K562 (cell line): Measurements from ENCODE around the gene MTMR6. TPM values are rescaled to one million over a fixed set of nuclear protein-coding genes. Genes with fewer than 3 reads are reported as not detected.

ENCODE experiments used
- ATAC-seq: fragments of 200-7000 bp; cut with Tn5 transposase; 3 replicates; pipeline ENCODE4 v1.9.1; 2020; ENCODE audit warnings: moderate library complexity
- BruUV-seq: library from RNA; stranded (reverse); fragments of 400-500 nt; replicated peaks from 2 replicates; lab custom pipeline; 2021; lab: Mats Ljungman, UMichigan
- CTCF ChIA-PET: fragments of 300-600 bp; formaldehyde crosslinking; extraction: SDS; loops from one replicate; lab custom pipeline; 2021; ENCODE audit warnings: low intra/inter-chr PET ratio; lab: Yijun Ruan, JAX
- POLR2A ChIA-PET: fragments of 300-600, 350-650 bp; sonication (Branson Sonifier 250); formaldehyde crosslinking; extraction: SDS; loops from one replicate; lab custom pipeline; 2021; ENCODE audit warnings: antibody characterized with exemption, inconsistent platforms; lab: Yijun Ruan, JAX
- DNase-seq, 4 experiments: peaks; one replicate each; pipeline versions ENCODE4 v3.0.0 to v3.0.0-alpha.2; 2011 to 2018; ENCODE audit warnings: low spot score in 3 of 4, mixed read lengths in 3 of 4; ENCODE audit errors: extremely low read depth in 1 of 4
- FAIRE-seq: peaks from 2 replicates; lab custom pipeline; 2011; peaks lifted over from hg19 to GRCh38; lab: Jason Lieb, UNC
- H2AFZ ChIP-seq: 2 replicates; pipeline ENCODE4 v1.6.0; 2011; ENCODE audit warnings: low read depth, low read length, control low read depth, inconsistent platforms
- H3K27ac ChIP-seq: fragments of 200-600 bp; 3 replicates; pipeline ENCODE4 v1.8.0; 2011; ENCODE audit warnings: low read depth, mild to moderate bottlenecking, control low read depth, inconsistent platforms, low read length, moderate library complexity, mixed read lengths; ENCODE audit errors: extremely low read depth
- H3K27me3 ChIP-seq, 2 experiments: fragments of 300-600 bp in 1 of 2; 2 replicates in 1 of 2; 3 replicates in 1 of 2; pipeline versions ENCODE4 v1.6.0 to v1.8.0; 2011; ENCODE audit warnings: inconsistent platforms in 2 of 2, low read length in 2 of 2, mild to moderate bottlenecking in 1 of 2, mixed read lengths in 1 of 2, moderate library complexity in 1 of 2; ENCODE audit not compliant: control insufficient read depth in 2 of 2, insufficient read depth in 2 of 2
- H3K36me3 ChIP-seq: fragments of 300-600 bp; 3 replicates; pipeline ENCODE4 v1.8.0; 2011; ENCODE audit warnings: mild to moderate bottlenecking, low read length, inconsistent platforms; ENCODE audit not compliant: control insufficient read depth, insufficient read depth
- H3K4me1 ChIP-seq, 2 experiments: fragments of 200-600 bp in 1 of 2; replicated peaks in 1 of 2; 2 replicates in 1 of 2; 3 replicates in 1 of 2; pipeline versions ENCODE4 v1.5.1 to v1.8.0; 2011; ENCODE audit warnings: inconsistent platforms in 2 of 2, low read length in 2 of 2, mild to moderate bottlenecking in 1 of 2, mixed read lengths in 1 of 2, moderate library complexity in 1 of 2; ENCODE audit not compliant: control insufficient read depth in 2 of 2, insufficient read depth in 2 of 2
- H3K4me2 ChIP-seq: 2 replicates; pipeline ENCODE4 v1.6.1; 2011; ENCODE audit warnings: low read length, control low read depth, inconsistent platforms, mixed read lengths; ENCODE audit not compliant: insufficient read depth
- H3K4me3 ChIP-seq: fragments of 200-600 bp; sonication (generic), shearing (Covaris generic); 2 replicates; pipeline ENCODE4 v1.5.1; 2016; ENCODE audit warnings: control low read depth, inconsistent platforms
- H3K79me2 ChIP-seq: fragments of 200-600 bp; 3 replicates; pipeline ENCODE4 v1.8.0; 2011; ENCODE audit warnings: low read length, inconsistent platforms; ENCODE audit not compliant: control insufficient read depth, insufficient read depth
- H3K9ac ChIP-seq, 2 experiments: 2 replicates each; pipeline versions ENCODE4 v1.6.0 to v1.6.1; 2011; ENCODE audit warnings: low read depth in 2 of 2, low read length in 2 of 2, control low read depth in 1 of 2, inconsistent platforms in 1 of 2, mild to moderate bottlenecking in 1 of 2, mixed read lengths in 1 of 2; ENCODE audit not compliant: insufficient read depth in 1 of 2
- H3K9me1 ChIP-seq: one replicate; pipeline ENCODE4 v1.6.0; 2011; ENCODE audit warnings: inconsistent platforms, mild to moderate bottlenecking, low read length, moderate library complexity; ENCODE audit not compliant: control insufficient read depth, insufficient read depth
- H3K9me3 ChIP-seq: replicated peaks from 2 replicates; pipeline ENCODE4 v1.5.1; 2011; ENCODE audit warnings: low read depth, low read length, inconsistent platforms; ENCODE audit not compliant: control insufficient read depth, insufficient read depth
- H4K20me1 ChIP-seq: replicated peaks from 2 replicates; pipeline ENCODE4 v1.6.1; 2011; ENCODE audit warnings: low read length, inconsistent platforms, mixed read lengths; ENCODE audit not compliant: control insufficient read depth, insufficient read depth
- BHLHE40 ChIP-seq: IDR thresholded peaks from 2 replicates; pipeline ENCODE4 v1.6.1; 2011; ENCODE audit warnings: low read length, improper control_type of control experiment
- CTCFL ChIP-seq: IDR thresholded peaks from 2 replicates; pipeline ENCODE4 v1.6.1; 2011; ENCODE audit warnings: borderline replicate concordance, low read depth, mild to moderate bottlenecking, moderate library complexity, low read length; ENCODE audit not compliant: insufficient read depth, poor library complexity, severe bottlenecking
- ETV1 ChIP-seq: fragments of 450-650 bp; conservative IDR thresholded peaks from 2 replicates; pipeline ENCODE4 v1.6.1; 2016; ENCODE audit warnings: missing genetic modification characterization, control low read depth, low read depth, missing compliant biosample characterization
- GABPB2 ChIP-seq: fragments of 250-450 bp; sonication (Bioruptor Pico); conservative IDR thresholded peaks from 2 replicates; pipeline ENCODE4 v1.5.1; 2021; ENCODE audit warnings: mild to moderate bottlenecking
- GATA2 ChIP-seq: sonication (generic); formaldehyde crosslinking; IDR thresholded peaks from 2 replicates; pipeline ENCODE4 v1.4.0; 2020; ENCODE audit warnings: mild to moderate bottlenecking, missing genetic modification reagents
- HNRNPH1 ChIP-seq: fragments of 200-400 bp; formaldehyde crosslinking; optimal IDR thresholded peaks from 2 replicates; pipeline ENCODE3; 2017; ENCODE audit warnings: low read depth, mild to moderate bottlenecking, low read length, moderate library complexity
- NFE2L1 ChIP-seq: fragments of 450-650 bp; IDR thresholded peaks from 2 replicates; pipeline ENCODE4 v1.6.1; 2016; ENCODE audit warnings: missing genetic modification characterization, low read depth, mild to moderate bottlenecking, missing compliant biosample characterization, moderate library complexity, borderline replicate concordance
- TAF9B ChIP-seq: fragments of 450-650 bp; IDR thresholded peaks from 2 replicates; pipeline ENCODE4 v1.6.1; 2018; ENCODE audit warnings: mild to moderate bottlenecking; ENCODE audit not compliant: partially characterized antibody
- THAP12 ChIP-seq: fragments of 250-450 bp; sonication (Bioruptor Pico); IDR thresholded peaks from 2 replicates; pipeline ENCODE4 v1.9.0; 2021; ENCODE audit warnings: mild to moderate bottlenecking, inconsistent platforms
- ZBTB11 ChIP-seq, 3 experiments: fragments of 200-800 bp in 1 of 3; fragments of 250-450 bp in 1 of 3; fragments of 450-650 bp in 1 of 3; sonication (Bioruptor Pico) in 1 of 3; sonication (Bioruptor generic) in 1 of 3; formaldehyde crosslinking in 1 of 3; IDR thresholded peaks; 2 replicates each; pipeline versions ENCODE4 v1.6.1 to v1.8.0; 2016 to 2022; ENCODE audit warnings: mild to moderate bottlenecking in 2 of 3, missing genetic modification characterization in 2 of 3, missing compliant biosample characterization in 1 of 3, moderate library complexity in 1 of 3
- ZBTB8A ChIP-seq: fragments of 450-650 bp; IDR thresholded peaks from 2 replicates; pipeline ENCODE4 v1.6.1; 2018; ENCODE audit warnings: mild to moderate bottlenecking, moderate library complexity; ENCODE audit not compliant: partially characterized antibody
- WGBS: fragments of 100-300 bp; shearing (Covaris generic); methylation state at CpG from one replicate; pipeline ENCODE4 v1.1.6; 2016; ENCODE audit warnings: low coverage, mixed read lengths; ENCODE audit not compliant: insufficient coverage; ENCODE audit errors: missing lambda C conversion rate; 5-methylcytosine and 5-hydroxymethylcytosine counted together
- in situ Hi-C: fragments of 300-500 bp; cut with MboI; formaldehyde crosslinking; loops from 4 replicates; pipeline ENCODE4 v1.15.0; 2018; ENCODE audit warnings: inconsistent platforms, mixed read lengths
- intact Hi-C: fragments of 100-400 bp; cut with micrococcal nuclease; formaldehyde crosslinking; loops from 2 replicates; pipeline ENCODE4 v1.14.2; 2022
- polyA plus RNA-seq, 8 experiments: library from polyadenylated mRNA; depleted of rRNA in 4 of 8; stranded (reverse) in 5 of 8; unstranded in 3 of 8; fragments of >200 nt; fragmentation: Nextera tagmentation in 2 of 8; fragmentation: Illumina TruSeq in 1 of 8; extraction: Ambion mirVana in 2 of 8; extraction: Trizol in 1 of 8; gene quantifications; 2 replicates each; pipeline versions ENCODE4 v1.2.1 to v1.2.3, GENCODE V29; 2011 to 2014; ENCODE audit warnings: inconsistent platforms in 1 of 8, missing spikeins in 1 of 8
- total RNA-seq, 7 experiments: library from RNA; depleted of rRNA in 6 of 7; stranded (reverse); fragments of >200 nt in 6 of 7; fragmentation: Illumina TruSeq in 2 of 7; extraction: Trizol in 2 of 7; gene quantifications; 2 replicates each; pipeline versions ENCODE4 v1.2.1 to v1.2.3, GENCODE V29; 2011 to 2021; ENCODE audit warnings: low replicate concordance in 1 of 7
- TF ChIP-seq, protein P1 (sequence below): sonication (generic); formaldehyde crosslinking; IDR thresholded peaks from 2 replicates; pipeline ENCODE4 v1.8.1; 2023; ENCODE audit warnings: mild to moderate bottlenecking, missing genetic modification reagents

Gene MTMR6
- total and polyA plus RNA-seq, 9 of the 15 experiments (the other 6 are each of a cell fraction or from before 2014, with no cell fraction given): 3.9 to 10.8 (median 7.7) TPM

DNA sequence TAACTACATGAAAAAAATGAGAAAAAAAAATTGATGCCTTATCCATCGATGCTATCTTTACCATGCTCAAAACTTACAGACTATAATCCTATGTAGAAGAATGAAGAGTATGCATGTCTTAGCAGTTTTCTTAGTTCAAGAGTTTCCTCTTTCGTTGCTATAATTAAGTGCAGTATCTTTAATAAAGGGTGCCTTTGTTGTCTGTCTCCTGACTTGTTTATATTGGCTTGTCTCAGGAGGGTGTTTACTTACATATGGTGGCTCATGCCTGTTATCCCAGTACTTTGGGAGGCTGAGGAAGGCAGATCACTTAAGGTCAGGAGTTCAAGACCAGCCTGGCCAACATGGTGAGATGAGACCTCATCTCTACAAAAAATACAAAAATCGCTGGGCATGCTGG, 44.3 kb downstream of the MTMR6 start:
- H3K4me3 ChIP-seq: no peak overlapping the region
- intact Hi-C loops (no loop called here), in situ Hi-C loops (no loop called here)
- BruUV-seq: no TSS peak
- ChIA-PET POLR2A (no interaction called here), CTCF (no interaction called here)
- no peaks in the 10 kb centered on the region for H3K9me1 ChIP-seq
- H4K20me1 ChIP-seq: no peaks in the 10 kb centered on the region
- no peak overlapping the region for H2AFZ ChIP-seq
- H3K4me1 ChIP-seq: no peaks in the 10 kb centered on the region
- H3K9ac ChIP-seq: no peak overlapping the region
- no peaks in the 10 kb centered on the region for H3K9me3 ChIP-seq
- no peak overlapping the region for H3K27ac ChIP-seq
- FAIRE-seq: no peak
- H3K27me3 ChIP-seq: no peaks in the 10 kb centered on the region; a peak in 1 of 5 replicates
- no peak for ATAC-seq
- H3K4me2 ChIP-seq: no peak overlapping the region
- H3K36me3 ChIP-seq: no peaks in the 10 kb centered on the region
- no peaks in the 10 kb centered on the region for H3K79me2 ChIP-seq
- DNase-seq: no peak
- WGBS: 16% methylated on average over 3 of the region's 3 CpGs
- TF ChIP-seq ZBTB8A: no peak
- no peak for TF ChIP-seq BHLHE40
- no peak for TF ChIP-seq GATA2 (CRISPR knock-in tag)
- no peak for TF ChIP-seq TAF9B
- no peak for TF ChIP-seq THAP12 (CRISPR knock-in tag)
- no peak for TF ChIP-seq GABPB2 (CRISPR knock-in tag)
- no peak for TF ChIP-seq CTCFL
- no peak for TF ChIP-seq ETV1 (tag)
- TF ChIP-seq HNRNPH1: no peak
- TF ChIP-seq NFE2L1: no peak
- TF ChIP-seq, protein P1, sequence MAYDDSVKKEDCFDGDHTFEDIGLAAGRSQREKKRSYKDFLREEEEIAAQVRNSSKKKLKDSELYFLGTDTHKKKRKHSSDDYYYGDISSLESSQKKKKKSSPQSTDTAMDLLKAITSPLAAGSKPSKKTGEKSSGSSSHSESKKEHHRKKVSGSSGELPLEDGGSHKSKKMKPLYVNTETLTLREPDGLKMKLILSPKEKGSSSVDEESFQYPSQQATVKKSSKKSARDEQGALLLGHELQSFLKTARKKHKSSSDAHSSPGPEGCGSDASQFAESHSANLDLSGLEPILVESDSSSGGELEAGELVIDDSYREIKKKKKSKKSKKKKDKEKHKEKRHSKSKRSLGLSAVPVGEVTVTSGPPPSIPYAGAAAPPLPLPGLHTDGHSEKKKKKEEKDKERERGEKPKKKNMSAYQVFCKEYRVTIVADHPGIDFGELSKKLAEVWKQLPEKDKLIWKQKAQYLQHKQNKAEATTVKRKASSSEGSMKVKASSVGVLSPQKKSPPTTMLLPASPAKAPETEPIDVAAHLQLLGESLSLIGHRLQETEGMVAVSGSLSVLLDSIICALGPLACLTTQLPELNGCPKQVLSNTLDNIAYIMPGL: no peak
- TF ChIP-seq ZBTB11 (CRISPR knock-in tag; IDR thresholded peaks at IDR 0.05): no peak
